H9 (cell line): ENCODE data around the gene S100Z. TPM values are rescaled to one million over a fixed set of nuclear protein-coding genes. Genes with fewer than 3 reads are reported as not detected.

Experiments used
- DNase-seq: peaks from one replicate; pipeline ENCODE4 v3.0.0-alpha.2; 2017
- H2AFZ ChIP-seq: one replicate; pipeline ENCODE4 v1.6.1; 2013; ENCODE audit warnings: mild to moderate bottlenecking, low read length, control low read depth, moderate library complexity
- H2AK5ac ChIP-seq: 2 replicates; pipeline ENCODE4 v1.6.1; 2013; ENCODE audit warnings: low read length, control low read depth, mixed read lengths; ENCODE audit not compliant: insufficient read length
- H2BK120ac ChIP-seq: one replicate; pipeline ENCODE4 v1.6.1; 2013; ENCODE audit warnings: low read depth, mild to moderate bottlenecking, low read length, control low read depth, inconsistent platforms; ENCODE audit not compliant: poor library complexity, severe bottlenecking
- H2BK12ac ChIP-seq: 2 replicates; pipeline ENCODE4 v1.6.1; 2013; ENCODE audit warnings: low read length, control low read depth, mixed read lengths, low read depth; ENCODE audit not compliant: insufficient read length
- H2BK15ac ChIP-seq: 2 replicates; pipeline ENCODE4 v1.6.1; 2013; ENCODE audit warnings: low read depth, low read length, control low read depth
- H2BK20ac ChIP-seq: one replicate; pipeline ENCODE4 v1.6.1; 2013; ENCODE audit warnings: low read depth, mild to moderate bottlenecking, low read length, control low read depth, inconsistent platforms; ENCODE audit not compliant: poor library complexity, severe bottlenecking
- H2BK5ac ChIP-seq: 2 replicates; pipeline ENCODE4 v1.6.1; 2013; ENCODE audit warnings: low read length, control low read depth, mixed read lengths; ENCODE audit not compliant: insufficient read length
- H3K14ac ChIP-seq: 2 replicates; pipeline ENCODE4 v1.6.1; 2013; ENCODE audit warnings: low read length, control low read depth; ENCODE audit not compliant: insufficient read depth
- H3K18ac ChIP-seq: 2 replicates; pipeline ENCODE4 v1.6.1; 2013; ENCODE audit warnings: low read depth, mild to moderate bottlenecking, mixed read lengths, low read length, control low read depth; ENCODE audit not compliant: insufficient read length
- H3K23ac ChIP-seq: 2 replicates; pipeline ENCODE4 v1.6.1; 2013; ENCODE audit warnings: low read length, control low read depth, mixed read lengths, low read depth; ENCODE audit not compliant: insufficient read length
- H3K23me2 ChIP-seq: 2 replicates; pipeline ENCODE4 v1.6.1; 2013; ENCODE audit warnings: low read depth, mild to moderate bottlenecking, mixed read lengths, low read length, control low read depth; ENCODE audit not compliant: insufficient read length, poor library complexity, severe bottlenecking
- H3K27ac ChIP-seq: 2 replicates; pipeline ENCODE4 v1.5.1; 2013; ENCODE audit warnings: low read length, control low read depth, mixed read lengths, low read depth; ENCODE audit not compliant: insufficient read length
- H3K27me3 ChIP-seq: 2 replicates; pipeline ENCODE4 v1.6.1; 2013; ENCODE audit warnings: low read length, control low read depth, inconsistent platforms; ENCODE audit not compliant: insufficient read depth
- H3K4ac ChIP-seq: 2 replicates; pipeline ENCODE4 v1.6.1; 2013; ENCODE audit warnings: low read depth, mild to moderate bottlenecking, control low read depth, inconsistent platforms, low read length, moderate library complexity
- H3K4me1 ChIP-seq: 2 replicates; pipeline ENCODE4 v1.6.1; 2013; ENCODE audit warnings: low read length, control low read depth, inconsistent platforms; ENCODE audit not compliant: insufficient read depth
- H3K4me2 ChIP-seq: 2 replicates; pipeline ENCODE4 v1.6.1; 2013; ENCODE audit warnings: low read length, control low read depth, mixed read lengths; ENCODE audit not compliant: insufficient read length, insufficient read depth
- H3K56ac ChIP-seq: 2 replicates; pipeline ENCODE4 v1.6.1; 2013; ENCODE audit warnings: low read depth, mild to moderate bottlenecking, mixed read lengths, low read length, control low read depth; ENCODE audit not compliant: insufficient read length
- H3K79me1 ChIP-seq: 2 replicates; pipeline ENCODE4 v1.6.1; 2013; ENCODE audit warnings: low read depth, mild to moderate bottlenecking, moderate library complexity, low read length, control low read depth, inconsistent platforms; ENCODE audit not compliant: insufficient read depth, poor library complexity, severe bottlenecking
- H3K79me2 ChIP-seq: 2 replicates; pipeline ENCODE4 v1.6.1; 2013; ENCODE audit warnings: low read length, control low read depth, inconsistent platforms; ENCODE audit not compliant: insufficient read depth
- H3K9ac ChIP-seq: 2 replicates; pipeline ENCODE4 v1.6.1; 2013; ENCODE audit warnings: low read length, control low read depth, mixed read lengths; ENCODE audit not compliant: insufficient read length; ENCODE audit errors: extremely low read depth
- H3K9me3 ChIP-seq: one replicate; pipeline ENCODE4 v1.6.1; 2013; ENCODE audit warnings: low read depth, low read length, inconsistent platforms; ENCODE audit not compliant: control insufficient read depth
- H3T11ph ChIP-seq: one replicate; pipeline ENCODE4 v1.6.1; 2013; ENCODE audit warnings: mild to moderate bottlenecking, low read length, control low read depth, inconsistent platforms
- H4K20me1 ChIP-seq: one replicate; pipeline ENCODE4 v1.6.1; 2013; ENCODE audit not compliant: control insufficient read depth, insufficient read length, insufficient read depth
- H4K5ac ChIP-seq: 2 replicates; pipeline ENCODE4 v1.6.1; 2013; ENCODE audit warnings: low read depth, mild to moderate bottlenecking, mixed read lengths, low read length, control low read depth; ENCODE audit not compliant: insufficient read length
- H4K8ac ChIP-seq: replicated peaks from 2 replicates; pipeline ENCODE4 v1.6.1; 2013; ENCODE audit warnings: low read length, control low read depth, mixed read lengths, low read depth; ENCODE audit not compliant: insufficient read length
- H4K91ac ChIP-seq: 2 replicates; pipeline ENCODE4 v1.6.1; 2013; ENCODE audit warnings: low read depth, mild to moderate bottlenecking, moderate library complexity, mixed read lengths, low read length, control low read depth; ENCODE audit not compliant: insufficient read length
- H3K27ac Mint-ChIP-seq, 3 experiments: 2 replicates in 2 of 3; 3 replicates in 1 of 3; pipeline ENCODE4 v1.8.0; 2020 to 2021; ENCODE audit warnings: mixed read lengths in 3 of 3, mild to moderate bottlenecking in 1 of 3, moderate library complexity in 1 of 3
- H3K27me3 Mint-ChIP-seq: 2 replicates; pipeline ENCODE4 v1.8.0; 2021; ENCODE audit warnings: low read depth, mild to moderate bottlenecking, moderate library complexity, mixed read lengths
- H3K36me3 Mint-ChIP-seq, 3 experiments: 2 replicates in 2 of 3; 3 replicates in 1 of 3; pipeline ENCODE4 v1.8.0; 2020 to 2021; ENCODE audit warnings: low read depth in 3 of 3, mixed read lengths in 3 of 3; ENCODE audit not compliant: insufficient read depth in 1 of 3
- H3K4me1 Mint-ChIP-seq, 2 experiments: 2 replicates each; pipeline ENCODE4 v1.8.0; 2020; ENCODE audit warnings: mixed read lengths in 2 of 2
- H3K4me3 Mint-ChIP-seq, 2 experiments: 2 replicates in 1 of 2; 3 replicates in 1 of 2; pipeline ENCODE4 v1.8.0; 2020 to 2021; ENCODE audit warnings: mild to moderate bottlenecking in 2 of 2, mixed read lengths in 2 of 2, moderate library complexity in 1 of 2
- H3K9me3 Mint-ChIP-seq, 2 experiments: 2 replicates in 1 of 2; 3 replicates in 1 of 2; pipeline ENCODE4 v1.8.0; 2020; ENCODE audit warnings: mild to moderate bottlenecking in 2 of 2, mixed read lengths in 2 of 2, moderate library complexity in 1 of 2
- CTCF ChIP-seq: fragments of 200-600 bp; sonication (generic); conservative IDR thresholded peaks from 3 replicates; pipeline ENCODE4 v1.8.0; 2021; ENCODE audit warnings: antibody characterized with exemption, mild to moderate bottlenecking
- WGBS: extraction: QIAGEN DNeasy Blood & Tissue Kit; methylation state at CpG from one replicate; pipeline ENCODE4 v1.1.7; 2013; ENCODE audit warnings: missing lambda C conversion rate, low lambda C conversion rate, mixed read lengths; ENCODE audit not compliant: insufficient read length; ENCODE audit errors: extremely low coverage; 5-methylcytosine and 5-hydroxymethylcytosine counted together
- total RNA-seq: library from RNA; stranded (reverse); gene quantifications from 2 replicates; pipeline ENCODE4 v1.2.1, GENCODE V29; 2021

Gene S100Z
- total RNA-seq, 1 experiment from 2014 or later = not detected

- H2AFZ ChIP-seq = no peak overlapping the region
These were observed 45.5 kb upstream of the S100Z start for GRCh38 chr5:76804266-76804665.

More at GRCh38 chr5:76804266-76804665, 45.5 kb upstream of the S100Z start:
- H3K27ac ChIP-seq = no peak overlapping the region
- no peaks in the 10 kb centered on the region for H3K9me3 ChIP-seq
- no CpG with 5 or more reads among the region's 8 CpGs for whole genome bisulfite sequencing
- no peaks in the 10 kb centered on the region for H3K23me2 ChIP-seq
- no peaks in the 10 kb centered on the region for H4K20me1 ChIP-seq
- Mint-ChIP-seq H3K27ac (peak overlapping the region in 2 of 3 experiments; percentile 22 to 94; a peak in 3 of 7 replicates), H3K4me3 (no peak overlapping the region; a peak in 1 of 5 replicates), H3K27me3 (no peaks in the 10 kb centered on the region), H3K36me3 (peaks cover 0 to 4% (median 0%) of the 10 kb centered on the region in 3 experiments; a peak in 1 of 7 replicates), H3K4me1 (peaks cover 51 to 57% of the 10 kb centered on the region in 2 experiments), H3K9me3 (peaks cover 0 to 5% of the 10 kb centered on the region in 2 experiments; a peak in 2 of 5 replicates)
- H3K23ac ChIP-seq = no peak overlapping the region
- no peak overlapping the region for H3K9ac ChIP-seq
- no peak overlapping the region for H2AK5ac ChIP-seq
- no peak overlapping the region for H3K56ac ChIP-seq
- H2BK15ac ChIP-seq = no peak overlapping the region
- no peak overlapping the region for H3K4me2 ChIP-seq
- no peak overlapping the region for H4K8ac ChIP-seq
- no peak for DNase-seq
- no peak overlapping the region for H3K18ac ChIP-seq
- no peak overlapping the region for H4K91ac ChIP-seq
- H2BK5ac ChIP-seq = no peak overlapping the region
- no peak overlapping the region for H4K5ac ChIP-seq
- no peak overlapping the region for H2BK120ac ChIP-seq
- no peaks in the 10 kb centered on the region for H3K79me2 ChIP-seq
- H3K79me1 ChIP-seq = no peaks in the 10 kb centered on the region
- H3K4me1 ChIP-seq = peaks cover 17% of the 10 kb centered on the region
- peak overlapping the region; percentile 20 for H3T11ph ChIP-seq
- no peak for TF ChIP-seq CTCF
- H2BK12ac ChIP-seq = peak overlapping the region; percentile 59
- no peak overlapping the region for H3K4ac ChIP-seq
- no peak overlapping the region for H3K14ac ChIP-seq
- no peak overlapping the region for H2BK20ac ChIP-seq
- no peaks in the 10 kb centered on the region for H3K27me3 ChIP-seq
